Measurements from ENCODE around the gene PRKN. TPM values are rescaled to one million over a fixed set of nuclear protein-coding genes. Genes with fewer than 3 reads are reported as not detected.

The PRKN gene
- total and polyA plus RNA-seq, 9 of the 15 experiments (the other 6 are each of a cell fraction or from before 2014, with no cell fraction given) = 0.03 to 0.96 (median 0.15) TPM; not detected in 2

- H3K27ac ChIP-seq (ENCODE audit: extremely low read depth, low read depth, low read length) = no peak overlapping the region
- TF ChIP-seq NFE2L1 (tag; IDR thresholded peaks at IDR 0.05; ENCODE audit: borderline replicate concordance, low read depth) (no peak), RNF2 (IDR thresholded peaks at IDR 0.05) (no peak), FOSL1 (tag; conservative IDR thresholded peaks at IDR 0.05) (no peak), GTF2E2 (tag; IDR thresholded peaks at IDR 0.05) (no peak), CAMTA2 (CRISPR knock-in tag; conservative IDR thresholded peaks at IDR 0.05) (no peak), ZKSCAN3 (CRISPR knock-in tag; IDR thresholded peaks at IDR 0.05) (no peak), HDAC6 (IDR thresholded peaks at IDR 0.05; ENCODE audit: low read depth, low read length) (no peak), TFAM (CRISPR knock-in tag; conservative IDR thresholded peaks at IDR 0.05) (no peak), NCOA2 (IDR thresholded peaks at IDR 0.05; ENCODE audit: partially characterized antibody in 2 of 2) (no peak), ZBTB26 (CRISPR knock-in tag; IDR thresholded peaks at IDR 0.05) (no peak), ZBED1 (IDR thresholded peaks at IDR 0.05) (no peak), CBX2 (IDR thresholded peaks at IDR 0.05; ENCODE audit: insufficient read depth, low read length, poor library complexity, severe bottlenecking) (no peak), SOX6 (IDR thresholded peaks at IDR 0.05) (no peak)
- TF ChIP-seq, protein P1, sequence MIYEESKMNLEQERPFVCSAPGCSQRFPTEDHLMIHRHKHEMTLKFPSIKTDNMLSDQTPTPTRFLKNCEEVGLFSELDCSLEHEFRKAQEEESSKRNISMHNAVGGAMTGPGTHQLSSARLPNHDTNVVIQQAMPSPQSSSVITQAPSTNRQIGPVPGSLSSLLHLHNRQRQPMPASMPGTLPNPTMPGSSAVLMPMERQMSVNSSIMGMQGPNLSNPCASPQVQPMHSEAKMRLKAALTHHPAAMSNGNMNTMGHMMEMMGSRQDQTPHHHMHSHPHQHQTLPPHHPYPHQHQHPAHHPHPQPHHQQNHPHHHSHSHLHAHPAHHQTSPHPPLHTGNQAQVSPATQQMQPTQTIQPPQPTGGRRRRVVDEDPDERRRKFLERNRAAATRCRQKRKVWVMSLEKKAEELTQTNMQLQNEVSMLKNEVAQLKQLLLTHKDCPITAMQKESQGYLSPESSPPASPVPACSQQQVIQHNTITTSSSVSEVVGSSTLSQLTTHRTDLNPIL (CRISPR knock-in tag; IDR thresholded peaks at IDR 0.05) = no peak
- TF ChIP-seq, protein P2, sequence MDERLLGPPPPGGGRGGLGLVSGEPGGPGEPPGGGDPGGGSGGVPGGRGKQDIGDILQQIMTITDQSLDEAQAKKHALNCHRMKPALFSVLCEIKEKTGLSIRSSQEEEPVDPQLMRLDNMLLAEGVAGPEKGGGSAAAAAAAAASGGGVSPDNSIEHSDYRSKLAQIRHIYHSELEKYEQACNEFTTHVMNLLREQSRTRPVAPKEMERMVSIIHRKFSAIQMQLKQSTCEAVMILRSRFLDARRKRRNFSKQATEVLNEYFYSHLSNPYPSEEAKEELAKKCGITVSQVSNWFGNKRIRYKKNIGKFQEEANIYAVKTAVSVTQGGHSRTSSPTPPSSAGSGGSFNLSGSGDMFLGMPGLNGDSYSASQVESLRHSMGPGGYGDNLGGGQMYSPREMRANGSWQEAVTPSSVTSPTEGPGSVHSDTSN (CRISPR knock-in tag; IDR thresholded peaks at IDR 0.05; ENCODE audit: low read depth) = no peak
- TF ChIP-seq, protein P2 (tag; conservative IDR thresholded peaks at IDR 0.05; ENCODE audit: low read depth) = no peak
- TF ChIP-seq, protein P3, sequence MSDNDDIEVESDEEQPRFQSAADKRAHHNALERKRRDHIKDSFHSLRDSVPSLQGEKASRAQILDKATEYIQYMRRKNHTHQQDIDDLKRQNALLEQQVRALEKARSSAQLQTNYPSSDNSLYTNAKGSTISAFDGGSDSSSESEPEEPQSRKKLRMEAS (CRISPR knock-in tag; IDR thresholded peaks at IDR 0.05) = no peak
- no peak overlapping the region for H3K9ac ChIP-seq (ENCODE audit: insufficient read depth in 1 of 2, low read depth in 2 of 2, low read length in 2 of 2)
- H3K4me3 ChIP-seq = no peak overlapping the region
- H3K79me2 ChIP-seq (ENCODE audit: control insufficient read depth, insufficient read depth, low read length) = no peaks in the 10 kb centered on the region
- no peaks in the 10 kb centered on the region for H4K20me1 ChIP-seq (replicated peaks; ENCODE audit: control insufficient read depth, insufficient read depth, low read length)
- BruUV-seq (replicated peaks) = no TSS peak
- no peaks in the 10 kb centered on the region for H3K9me1 ChIP-seq (ENCODE audit: control insufficient read depth, insufficient read depth, low read length)
- intact Hi-C loops (cut with micrococcal nuclease) = no loop called here
- no peaks in the 10 kb centered on the region; the same call in 1 of the 2 replicates for H3K9me3 ChIP-seq (replicated peaks; ENCODE audit: control insufficient read depth, insufficient read depth, low read depth, low read length)
- no peak for FAIRE-seq
- ChIA-PET CTCF (ENCODE audit: low intra/inter-chr PET ratio) (no interaction called here), POLR2A (no interaction called here)
- no peaks in the 10 kb centered on the region for H3K27me3 ChIP-seq (ENCODE audit: control insufficient read depth in 2 of 2, insufficient read depth in 2 of 2, low read length in 2 of 2)
- DNase-seq (ENCODE audit: extremely low read depth in 1 of 4, low spot score in 3 of 4) = no peak
- no peak for ATAC-seq
- H3K4me2 ChIP-seq (ENCODE audit: insufficient read depth, low read length) = no peak overlapping the region
- no peaks in the 10 kb centered on the region for H3K4me1 ChIP-seq (replicated peaks in 1 of 2; ENCODE audit: control insufficient read depth in 2 of 2, insufficient read depth in 2 of 2, low read length in 2 of 2)
- no peaks in the 10 kb centered on the region for H3K36me3 ChIP-seq (ENCODE audit: control insufficient read depth, insufficient read depth, low read length)
- H2AFZ ChIP-seq (ENCODE audit: low read depth, low read length) = no peak overlapping the region
- in situ Hi-C loops (cut with MboI) = no loop called here
Observed at GRCh38 chr6:162772466-162772865, 44.9 kb upstream of the PRKN start.
